Panc1 (cell line): ENCODE results near the gene PTGFRN. TPM values are rescaled to one million over a fixed set of nuclear protein-coding genes. Genes with fewer than 3 reads are reported as not detected.

Experiments
- ATAC-seq: fragments of 200-7000 bp; cut with Tn5 transposase; 2 replicates; pipeline ENCODE4 v1.9.1; 2020; ENCODE audit warnings: mild to moderate bottlenecking, moderate library complexity
- BruUV-seq: library from RNA; stranded (reverse); fragments of 400-500 nt; replicated peaks from 2 replicates; lab custom pipeline; 2021; lab: Mats Ljungman, UMichigan
- CTCF ChIA-PET: fragments of 300-600 bp; sonication (Branson Sonifier 250); formaldehyde crosslinking; loops from one replicate; lab custom pipeline; 2022; ENCODE audit warnings: antibody characterized with exemption; lab: Charles Lee
- POLR2A ChIA-PET: fragments of 300-600 bp; sonication (Branson Sonifier 250); formaldehyde crosslinking; loops from one replicate; lab custom pipeline; 2022; ENCODE audit warnings: antibody characterized with exemption; lab: Charles Lee
- DNase-seq: peaks from one replicate; pipeline ENCODE4 v3.0.0-alpha.2; 2010; ENCODE audit warnings: low read depth, low spot score
- H3K27ac ChIP-seq: 2 replicates; pipeline ENCODE4 v1.5.1; 2011; ENCODE audit warnings: mild to moderate bottlenecking, low read length, inconsistent platforms
- H3K27me3 ChIP-seq: fragments of 200-500 bp; sonication (Bioruptor generic); 2 replicates; pipeline ENCODE4 v1.6.0; 2014; ENCODE audit warnings: low read length, inconsistent platforms; ENCODE audit not compliant: control insufficient read depth, insufficient read depth
- H3K36me3 ChIP-seq: fragments of 200-500 bp; sonication (Bioruptor generic); 2 replicates; pipeline ENCODE4 v1.5.1; 2014; ENCODE audit warnings: inconsistent platforms, mild to moderate bottlenecking, low read length, moderate library complexity; ENCODE audit not compliant: control insufficient read depth, insufficient read depth
- H3K4me1 ChIP-seq: 2 replicates; pipeline ENCODE4 v1.5.1; 2011; ENCODE audit warnings: inconsistent platforms, mild to moderate bottlenecking, low read length, moderate library complexity; ENCODE audit not compliant: control insufficient read depth, insufficient read depth
- H3K4me3 ChIP-seq, 2 experiments: 2 replicates each; pipeline ENCODE4 v1.5.1; 2011 to 2012; ENCODE audit warnings: low read depth in 2 of 2, low read length in 2 of 2, mild to moderate bottlenecking in 2 of 2, inconsistent platforms in 1 of 2, moderate library complexity in 1 of 2
- H3K9me3 ChIP-seq: fragments of 200-500 bp; sonication (Bioruptor generic); 2 replicates; pipeline ENCODE4 v1.5.1; 2014; ENCODE audit warnings: low read depth, mild to moderate bottlenecking, inconsistent platforms, low read length, moderate library complexity; ENCODE audit not compliant: control insufficient read depth, insufficient read depth
- CTCF ChIP-seq: fragments of 450-650 bp; IDR thresholded peaks from 2 replicates; pipeline ENCODE4 v1.5.1; 2017; ENCODE audit warnings: mild to moderate bottlenecking
- POLR2AphosphoS5 ChIP-seq: IDR thresholded peaks from 2 replicates; pipeline ENCODE4 v1.6.1; 2012; ENCODE audit warnings: mild to moderate bottlenecking, low read depth, low read length, moderate library complexity
- REST ChIP-seq, 2 experiments: IDR thresholded peaks; 2 replicates each; pipeline ENCODE4 v1.6.1; 2011 to 2012; ENCODE audit warnings: low read depth in 2 of 2, control low read depth in 1 of 2, low read length in 1 of 2, mild to moderate bottlenecking in 1 of 2, moderate library complexity in 1 of 2; ENCODE audit not compliant: insufficient read depth in 1 of 2
- SIN3A ChIP-seq: IDR thresholded peaks from 2 replicates; pipeline ENCODE4 v1.6.1; 2012; ENCODE audit warnings: low read depth, mild to moderate bottlenecking, low read length, moderate library complexity, borderline replicate concordance; ENCODE audit not compliant: insufficient read depth
- TCF7L2 ChIP-seq: IDR thresholded peaks from 2 replicates; pipeline ENCODE4 v1.6.1; 2011; ENCODE audit warnings: mild to moderate bottlenecking, low read depth, low read length, inconsistent platforms
- in situ Hi-C: cut with HindIII; loops from 2 replicates; pipeline ENCODE4 v1.10.0; 2016; ENCODE audit warnings: low sequenced_read_pairs, low pct_unique_long_range_greater_than_20kb
- intact Hi-C: fragments of 100-400 bp; cut with micrococcal nuclease; formaldehyde crosslinking; loops from one replicate; pipeline ENCODE4 v1.10.0; 2022; ENCODE audit not compliant: unreplicated experiment
- total RNA-seq: library from RNA; stranded (reverse); gene quantifications from one replicate; pipeline ENCODE4 v1.2.1, GENCODE V29; 2021; ENCODE audit not compliant: unreplicated experiment

Gene PTGFRN
- total RNA-seq, 1 experiment from 2014 or later = 5.2 TPM

GRCh38 chr1:116911779-116912469, 2.2 kb downstream of the PTGFRN start:
- TF ChIP-seq REST (IDR thresholded peaks at IDR 0.05; ENCODE audit: insufficient read depth in 1 of 2, low read depth in 2 of 2, low read length in 1 of 2) = no peak
- no peak for TF ChIP-seq SIN3A
- TF ChIP-seq TCF7L2 = no peak
- TF ChIP-seq POLR2AphosphoS5 = no peak
- TF ChIP-seq CTCF = no peak
- no peak for DNase-seq
- CTCF ChIA-PET = no interaction called here
- Histone ChIP-seq H3K27me3 (0 out of 2 replicates have a peak, but pooled peaks cover 2% of the 10 kb centered on the region), H3K9me3 (no peaks in the 10 kb centered on the region), H3K27ac (no peak overlapping the region), H3K4me3 (no peak overlapping the region), H3K4me1 (no peaks in the 10 kb centered on the region), H3K36me3 (no peaks in the 10 kb centered on the region; the same call in 1 of the 2 replicates)
- ATAC-seq = no peak
- in situ Hi-C loops = no loop called here
- POLR2A ChIA-PET = no interaction called here
- intact Hi-C loops = no loop called here
- BruUV-seq = no TSS peak

GRCh38 chr1:116912846-116913245, 3.1 kb downstream of the PTGFRN start:
- POLR2A ChIA-PET = no interaction called here
- in situ Hi-C loops = no loop called here

More at GRCh38 chr1:116912846-116913245, 3.1 kb downstream of the PTGFRN start:
- CTCF ChIA-PET = no interaction called here
- 0 out of 2 replicates have a peak, but pooled peaks cover 2% of the 10 kb centered on the region for H3K27me3 ChIP-seq
- no peak for DNase-seq
- no peak overlapping the region for H3K27ac ChIP-seq
- H3K36me3 ChIP-seq = no peaks in the 10 kb centered on the region; the same call in 1 of the 2 replicates
- TF ChIP-seq TCF7L2 (no peak), SIN3A (no peak), REST (IDR thresholded peaks at IDR 0.05; ENCODE audit: insufficient read depth in 1 of 2, low read depth in 2 of 2, low read length in 1 of 2) (no peak), POLR2AphosphoS5 (no peak), CTCF (no peak)
- BruUV-seq = no TSS peak
- H3K9me3 ChIP-seq = no peaks in the 10 kb centered on the region
- H3K4me3 ChIP-seq = no peak overlapping the region
- no peak for ATAC-seq
- intact Hi-C loops = no loop called here
- no peaks in the 10 kb centered on the region for H3K4me1 ChIP-seq
